Glutamatergic neuron (in vitro differentiated cells): ENCODE measurements around the gene RGPD5. TPM values are rescaled to one million over a fixed set of nuclear protein-coding genes. Genes with fewer than 3 reads are reported as not detected.
"Not testable (repeated sequence)": the region's sequence is repeated elsewhere in the genome, so short reads cannot be mapped to it uniquely, and the experiment has no call there.

ENCODE experiments used
- DNase-seq: peaks from one replicate; pipeline ENCODE4 v3.0.0; 2022
- H3K27ac Mint-ChIP-seq: one replicate; pipeline ENCODE4 v1.8.0; 2020; ENCODE audit warnings: mild to moderate bottlenecking, mixed read lengths, inconsistent platforms; ENCODE audit not compliant: unreplicated experiment
- H3K27me3 Mint-ChIP-seq: one replicate; pipeline ENCODE4 v1.8.0; 2020; ENCODE audit warnings: mild to moderate bottlenecking, moderate library complexity, mixed read lengths, inconsistent platforms; ENCODE audit not compliant: unreplicated experiment
- H3K36me3 Mint-ChIP-seq: one replicate; pipeline ENCODE4 v1.8.0; 2020; ENCODE audit warnings: mild to moderate bottlenecking, mixed read lengths, inconsistent platforms; ENCODE audit not compliant: unreplicated experiment
- H3K4me1 Mint-ChIP-seq: one replicate; pipeline ENCODE4 v1.8.0; 2020; ENCODE audit warnings: mild to moderate bottlenecking, low read depth, mixed read lengths, inconsistent platforms; ENCODE audit not compliant: unreplicated experiment
- H3K4me3 Mint-ChIP-seq: one replicate; pipeline ENCODE4 v1.8.0; 2020; ENCODE audit warnings: mild to moderate bottlenecking, mixed read lengths, inconsistent platforms; ENCODE audit not compliant: unreplicated experiment
- H3K9me3 Mint-ChIP-seq: one replicate; pipeline ENCODE4 v1.8.0; 2020; ENCODE audit warnings: mild to moderate bottlenecking, moderate library complexity, mixed read lengths, inconsistent platforms; ENCODE audit not compliant: unreplicated experiment
- total RNA-seq: library from RNA; stranded (reverse); fragmentation: NEBNext Ultra II Directional; extraction: Animal tissue kit (Norgen Biotek cat#: 25700); gene quantifications from one replicate; pipeline ENCODE4 v1.2.1, GENCODE V29; 2021; ENCODE audit not compliant: unreplicated experiment

RGPD5 gene
- total RNA-seq, 1 donor from 2014 or later = 88.5 TPM

DNA sequence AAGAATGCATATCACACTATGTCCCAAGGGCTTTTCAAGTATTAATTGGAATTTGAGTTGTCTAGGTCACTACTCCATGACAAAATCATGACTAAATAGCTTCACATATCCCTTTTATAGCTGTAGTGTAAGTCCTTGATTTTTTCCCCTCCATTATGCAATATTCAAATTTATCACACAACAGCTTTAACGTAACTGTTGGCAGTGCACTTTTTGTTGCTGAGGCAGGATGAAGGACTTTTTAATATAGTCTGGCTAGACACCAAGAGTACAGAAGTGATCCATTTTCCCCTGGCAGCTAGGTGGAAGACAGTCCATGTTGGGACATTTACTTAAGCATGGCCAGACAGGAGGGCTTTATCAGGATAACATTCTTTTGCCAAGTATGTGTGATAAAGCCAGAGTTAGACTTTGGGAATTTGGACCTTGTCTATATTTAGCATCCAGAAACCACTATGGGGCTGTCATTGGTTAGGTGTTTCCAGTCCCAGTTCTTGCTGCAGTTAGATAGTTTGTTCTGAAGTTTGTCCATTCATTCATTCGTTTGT lies 11.6 kb upstream of the RGPD5 start:
- not testable (repeated sequence) for H3K4me1 Mint-ChIP-seq, H3K36me3 Mint-ChIP-seq, H3K9me3 Mint-ChIP-seq, H3K4me3 Mint-ChIP-seq, H3K27ac Mint-ChIP-seq, H3K27me3 Mint-ChIP-seq, DNase-seq

DNA sequence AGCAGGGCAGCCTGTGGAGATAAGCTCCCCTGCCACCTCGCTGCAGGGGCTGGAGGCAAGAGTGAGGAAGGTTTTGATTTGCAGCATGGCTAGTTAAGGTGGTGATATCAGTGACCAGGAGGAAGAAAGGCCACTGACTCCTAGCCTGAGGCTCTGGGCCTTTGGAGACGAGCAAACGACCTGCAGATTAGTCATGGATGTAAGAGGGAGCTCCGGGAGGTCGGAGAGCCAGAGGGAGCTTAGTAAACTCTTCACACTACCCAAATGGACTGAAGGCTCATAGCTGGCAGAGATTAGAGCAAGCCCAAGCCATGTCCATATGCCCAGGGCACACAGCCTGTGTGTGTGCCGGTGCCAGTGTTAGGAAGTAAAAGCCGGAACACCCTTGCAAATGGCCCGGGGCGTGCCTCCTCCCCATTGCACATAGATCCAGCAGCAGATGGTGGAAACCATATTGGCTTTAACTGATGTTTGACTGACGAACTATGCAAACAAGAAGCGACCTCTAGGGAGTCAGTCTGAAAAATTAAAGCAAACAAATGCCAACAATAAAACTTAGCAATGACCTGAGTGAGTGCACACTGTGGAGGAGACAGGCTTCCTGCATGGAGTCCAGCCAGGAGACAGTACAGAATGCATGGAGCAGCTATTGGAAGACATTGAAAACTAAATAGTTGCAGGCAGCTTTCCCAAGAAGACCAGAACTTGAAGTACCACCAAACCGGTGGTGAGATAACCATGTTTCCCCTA lies 2.4 kb upstream of the RGPD5 start:
- H3K4me3 Mint-ChIP-seq, H3K27me3 Mint-ChIP-seq, H3K36me3 Mint-ChIP-seq, DNase-seq, H3K27ac Mint-ChIP-seq, H3K9me3 Mint-ChIP-seq, H3K4me1 Mint-ChIP-seq: not testable (repeated sequence)

DNA sequence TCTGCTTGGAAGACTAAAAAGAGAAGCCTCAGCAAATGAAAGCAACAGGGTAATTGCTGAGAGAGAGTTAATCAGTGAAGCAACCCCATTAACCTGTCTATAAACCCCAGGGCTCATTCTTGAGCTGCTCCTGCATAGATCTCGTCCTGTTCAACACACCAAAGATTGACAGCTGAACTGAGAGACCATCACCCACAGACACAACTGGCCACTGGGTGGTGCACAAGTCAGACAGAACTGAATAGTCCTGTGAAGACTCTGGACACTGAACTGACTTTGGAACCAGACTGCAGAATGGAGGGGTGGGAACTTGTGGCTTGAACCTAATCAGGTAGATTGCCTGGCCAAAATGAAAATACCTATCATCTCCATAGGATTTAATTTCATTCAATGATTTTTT lies 1.4 kb upstream of the RGPD5 start:
- not testable (repeated sequence) for DNase-seq, H3K4me1 Mint-ChIP-seq, H3K4me3 Mint-ChIP-seq, H3K27ac Mint-ChIP-seq, H3K36me3 Mint-ChIP-seq, H3K9me3 Mint-ChIP-seq, H3K27me3 Mint-ChIP-seq

DNA sequence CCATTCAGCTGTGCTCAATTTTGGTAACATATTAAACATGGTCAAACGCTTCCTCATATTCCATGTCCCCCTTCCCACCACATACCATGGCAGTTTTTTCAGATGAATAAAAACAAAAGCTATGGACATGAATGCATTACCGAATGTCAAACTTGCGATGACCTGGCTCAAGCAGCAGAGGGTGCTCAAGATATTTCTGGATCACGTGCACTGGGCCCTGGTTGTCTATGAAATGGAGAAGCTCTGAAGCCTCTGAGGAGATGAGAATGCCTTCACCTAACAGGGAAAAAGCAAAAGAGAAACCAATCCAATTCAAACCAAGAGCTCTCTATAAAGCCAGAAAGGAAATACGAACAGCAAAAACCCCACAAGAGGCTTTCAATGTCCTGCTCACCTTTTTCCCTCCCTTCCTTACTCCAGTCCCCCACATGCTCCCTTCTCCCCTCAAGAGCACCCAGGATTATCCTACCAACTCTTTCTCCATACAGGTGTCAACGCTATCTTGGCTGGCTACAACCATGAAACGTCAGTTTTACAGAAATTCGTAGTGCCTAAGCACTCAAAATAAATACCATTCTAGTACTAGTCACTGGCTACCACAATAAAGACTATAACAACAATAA lies 77.1 kb downstream of the RGPD5 start:
- H3K36me3 Mint-ChIP-seq, DNase-seq, H3K27me3 Mint-ChIP-seq, H3K27ac Mint-ChIP-seq, H3K9me3 Mint-ChIP-seq, H3K4me1 Mint-ChIP-seq, H3K4me3 Mint-ChIP-seq: not testable (repeated sequence)

DNA sequence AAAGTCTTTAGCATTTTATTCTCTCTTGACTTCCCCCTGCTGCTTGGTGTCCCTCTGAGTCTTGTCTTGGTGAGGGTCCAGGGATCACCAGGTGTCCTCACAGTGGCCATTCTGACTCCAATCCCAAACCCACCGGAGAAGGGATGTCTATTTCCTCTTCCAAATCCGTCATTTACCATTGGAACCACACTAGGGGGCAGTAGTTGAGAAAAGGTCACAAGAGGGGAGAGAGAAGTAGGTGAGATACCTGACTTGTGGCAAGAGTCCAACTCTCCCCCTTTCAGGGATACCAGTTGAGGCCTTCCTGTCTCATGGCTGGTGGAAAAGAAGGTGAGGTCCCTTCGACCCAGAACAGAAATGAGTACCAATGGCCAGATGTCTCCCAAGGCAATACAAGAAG lies 82.5 kb downstream of the RGPD5 start:
- H3K36me3 Mint-ChIP-seq, DNase-seq, H3K4me1 Mint-ChIP-seq, H3K4me3 Mint-ChIP-seq, H3K27me3 Mint-ChIP-seq, H3K27ac Mint-ChIP-seq, H3K9me3 Mint-ChIP-seq: not testable (repeated sequence)

DNA sequence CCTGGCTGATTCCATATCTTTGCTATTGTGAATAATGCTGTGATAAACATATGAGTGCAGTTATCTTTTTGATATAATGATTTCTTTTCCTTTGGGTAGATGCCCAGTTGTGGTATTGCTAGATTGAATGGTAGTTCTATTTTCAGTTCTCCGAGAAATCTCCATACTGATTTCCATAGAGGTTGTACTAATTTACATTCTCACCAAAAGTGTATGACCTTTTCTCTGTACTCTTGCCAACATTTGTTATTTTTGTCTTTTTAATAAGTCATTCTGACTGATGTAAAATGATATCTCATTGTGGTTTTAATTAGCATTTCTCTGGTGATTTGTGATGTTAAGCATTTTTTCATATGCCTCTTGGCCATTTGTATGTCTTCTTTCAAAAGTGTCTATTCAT lies 88.0 kb downstream of the RGPD5 start:
- not testable (repeated sequence) for H3K27ac Mint-ChIP-seq, H3K27me3 Mint-ChIP-seq, H3K36me3 Mint-ChIP-seq, DNase-seq, H3K4me3 Mint-ChIP-seq, H3K4me1 Mint-ChIP-seq, H3K9me3 Mint-ChIP-seq

DNA sequence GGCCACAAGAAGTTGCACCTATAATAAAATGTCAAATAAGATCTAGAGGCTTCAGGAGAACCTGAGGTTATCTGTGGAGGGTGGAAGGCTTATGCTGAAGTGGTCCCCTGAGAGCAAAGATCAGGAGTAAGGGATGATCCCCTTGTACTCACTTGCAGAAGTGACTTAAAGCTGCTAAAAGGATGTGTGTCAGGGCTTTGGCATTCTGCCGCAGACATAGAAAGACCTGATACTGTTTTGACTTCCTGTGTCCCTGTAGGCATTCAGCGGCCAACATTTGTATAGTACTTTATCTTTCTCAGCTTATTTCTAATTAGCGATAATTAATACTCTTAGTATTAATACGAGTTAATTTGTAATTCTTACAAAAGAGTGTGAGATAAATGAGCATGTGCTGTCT lies 94.3 kb downstream of the RGPD5 start:
- H3K36me3 Mint-ChIP-seq, H3K27me3 Mint-ChIP-seq: not testable (repeated sequence)

DNA sequence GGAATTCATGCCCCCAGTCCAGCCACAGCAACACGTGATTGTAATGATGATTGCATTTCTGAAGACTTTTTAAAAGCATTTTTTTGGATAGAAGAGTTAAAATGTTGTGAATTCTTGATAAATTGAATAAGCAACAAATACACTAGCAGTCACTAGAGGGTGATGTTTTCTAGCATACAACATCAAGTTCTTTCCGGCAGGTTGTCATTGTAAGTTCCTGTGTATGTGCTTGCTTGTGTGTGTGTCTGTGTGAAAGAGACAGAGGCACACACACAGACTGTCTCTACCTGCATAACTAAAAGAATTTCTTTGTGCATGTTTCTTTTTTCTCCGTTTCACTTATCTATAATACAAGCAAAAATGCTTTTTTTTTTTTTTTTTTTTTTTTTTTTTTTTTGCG lies 95.8 kb downstream of the RGPD5 start:
- H3K27me3 Mint-ChIP-seq, H3K4me3 Mint-ChIP-seq, DNase-seq, H3K36me3 Mint-ChIP-seq, H3K4me1 Mint-ChIP-seq, H3K27ac Mint-ChIP-seq, H3K9me3 Mint-ChIP-seq: not testable (repeated sequence)

More for the DNA sequence above, 94.3 kb downstream of the RGPD5 start:
- DNase-seq, H3K27ac Mint-ChIP-seq, H3K4me1 Mint-ChIP-seq, H3K4me3 Mint-ChIP-seq, H3K9me3 Mint-ChIP-seq: not testable (repeated sequence)

DNA sequence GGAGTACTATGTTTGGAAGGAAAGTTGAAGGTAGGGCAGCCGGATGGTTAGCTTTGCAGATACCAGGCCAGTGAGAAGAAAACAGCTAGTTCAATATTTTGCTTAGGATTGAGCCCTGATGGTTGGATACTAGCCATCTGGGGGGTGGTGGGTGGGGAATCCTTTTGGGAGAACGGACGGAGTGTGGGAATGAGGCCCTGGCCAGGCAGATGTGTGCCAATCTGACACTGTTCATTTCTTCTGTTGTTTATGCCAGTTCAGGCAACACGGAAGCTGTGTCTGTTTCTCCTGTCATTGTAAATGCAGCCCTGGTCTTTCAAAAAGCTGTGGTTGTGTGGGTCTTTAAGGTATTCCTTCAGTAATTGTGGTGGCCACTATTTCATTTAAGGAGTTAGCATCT lies 96.9 kb downstream of the RGPD5 start:
- H3K27ac Mint-ChIP-seq, H3K4me3 Mint-ChIP-seq, H3K9me3 Mint-ChIP-seq, DNase-seq, H3K4me1 Mint-ChIP-seq, H3K27me3 Mint-ChIP-seq, H3K36me3 Mint-ChIP-seq: not testable (repeated sequence)

DNA sequence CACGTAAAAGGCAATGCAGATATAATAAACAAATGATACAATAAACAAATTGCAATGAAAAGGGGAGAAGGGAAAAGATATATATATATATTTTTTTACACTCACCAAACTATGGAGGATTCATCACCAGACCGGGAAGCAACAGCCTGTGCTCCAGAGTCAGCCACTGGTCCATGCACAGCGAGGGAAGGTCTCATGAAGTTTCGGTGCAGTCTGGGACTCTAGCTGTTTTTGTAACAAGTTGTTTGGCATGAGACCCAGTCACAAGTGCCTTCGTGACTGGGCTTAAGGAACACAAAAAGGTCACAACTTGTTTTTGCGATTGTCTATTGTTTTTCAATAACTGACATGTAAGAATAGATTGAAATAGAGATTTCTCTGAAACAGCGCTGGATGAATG lies 99.6 kb downstream of the RGPD5 start:
- not testable (repeated sequence) for H3K36me3 Mint-ChIP-seq, H3K27me3 Mint-ChIP-seq, DNase-seq, H3K9me3 Mint-ChIP-seq, H3K4me1 Mint-ChIP-seq, H3K27ac Mint-ChIP-seq, H3K4me3 Mint-ChIP-seq

DNA sequence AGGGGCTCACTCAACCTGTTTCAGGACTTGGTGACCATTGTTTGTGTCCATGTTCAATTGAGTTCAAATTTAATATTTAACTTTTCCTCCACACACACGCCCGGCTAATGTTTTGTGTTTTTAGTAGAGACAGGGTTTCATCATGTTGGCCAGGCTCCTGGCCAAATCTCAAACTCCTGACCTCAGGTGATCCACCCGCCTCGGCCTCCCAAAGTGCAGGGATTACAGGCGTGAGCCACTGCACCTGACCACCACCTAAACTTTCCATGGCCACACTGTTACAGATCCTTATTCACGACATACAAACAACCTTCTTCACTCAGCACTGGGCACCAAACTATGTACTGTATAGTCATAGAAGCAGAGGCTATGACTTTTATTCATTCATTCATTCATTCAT lies 100.0 kb downstream of the RGPD5 start:
- not testable (repeated sequence) for H3K4me1 Mint-ChIP-seq, H3K4me3 Mint-ChIP-seq, H3K9me3 Mint-ChIP-seq, H3K27me3 Mint-ChIP-seq, DNase-seq, H3K36me3 Mint-ChIP-seq, H3K27ac Mint-ChIP-seq

DNA sequence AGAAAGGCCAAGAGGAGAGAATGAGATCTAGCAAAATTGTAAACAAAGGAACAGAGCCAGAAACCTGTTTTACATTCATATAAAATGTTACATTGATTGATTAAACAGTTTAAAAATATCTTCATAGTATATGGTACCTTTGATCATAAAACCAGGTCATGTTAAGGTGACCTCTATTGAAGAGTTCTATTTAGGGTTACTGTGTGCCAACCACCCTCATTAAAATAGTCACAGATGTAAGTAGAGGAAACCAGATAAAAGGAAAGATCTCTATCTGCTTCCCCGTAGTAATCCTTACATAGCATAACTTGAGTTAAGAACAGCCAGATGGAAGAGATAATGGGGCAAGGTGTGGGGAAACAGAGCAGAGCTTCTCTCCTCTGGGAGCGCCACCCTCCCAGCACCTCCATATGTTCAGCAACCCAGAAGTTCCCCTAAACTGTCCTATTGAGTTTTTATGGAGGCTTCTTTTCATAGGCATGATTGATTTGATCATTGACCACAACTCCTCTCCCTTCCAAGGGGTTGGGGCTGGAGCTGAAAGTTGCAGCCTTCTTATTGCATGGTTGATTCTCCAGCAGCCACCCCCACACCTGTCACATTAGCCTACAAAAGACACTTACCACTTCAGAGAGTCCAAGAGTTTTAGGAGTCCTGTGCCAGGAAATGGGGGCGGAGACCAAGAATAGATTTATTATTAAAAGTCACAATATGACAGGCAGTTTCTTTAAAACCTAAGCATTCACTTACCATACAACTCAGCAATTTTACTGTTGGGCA lies 101.2 kb downstream of the RGPD5 start:
- not testable (repeated sequence) for H3K4me1 Mint-ChIP-seq, H3K9me3 Mint-ChIP-seq, H3K27me3 Mint-ChIP-seq, H3K27ac Mint-ChIP-seq, DNase-seq, H3K4me3 Mint-ChIP-seq, H3K36me3 Mint-ChIP-seq
